Rectal smooth muscle tissue (tissue), 1 donor: Measurements from ENCODE around the gene RXRA.

Experiments used
- H3K27ac ChIP-seq: one replicate; pipeline ENCODE4 v1.7.0; 2013; ENCODE audit warnings: low read depth, low read length, inconsistent platforms
- H3K27me3 ChIP-seq: one replicate; pipeline ENCODE4 v1.7.0; 2013; ENCODE audit warnings: low read length; ENCODE audit not compliant: control insufficient read depth, insufficient read depth
- H3K36me3 ChIP-seq: one replicate; pipeline ENCODE4 v1.7.0; 2013; ENCODE audit warnings: low read length; ENCODE audit not compliant: control insufficient read depth, insufficient read depth
- H3K4me1 ChIP-seq: one replicate; pipeline ENCODE4 v1.7.0; 2013; ENCODE audit warnings: low read length; ENCODE audit not compliant: control insufficient read depth, insufficient read depth
- H3K4me3 ChIP-seq: one replicate; pipeline ENCODE4 v1.7.0; 2013; ENCODE audit warnings: low read length
- H3K9ac ChIP-seq: one replicate; pipeline ENCODE4 v1.7.0; 2013; ENCODE audit warnings: low read length

RXRA gene

DNA sequence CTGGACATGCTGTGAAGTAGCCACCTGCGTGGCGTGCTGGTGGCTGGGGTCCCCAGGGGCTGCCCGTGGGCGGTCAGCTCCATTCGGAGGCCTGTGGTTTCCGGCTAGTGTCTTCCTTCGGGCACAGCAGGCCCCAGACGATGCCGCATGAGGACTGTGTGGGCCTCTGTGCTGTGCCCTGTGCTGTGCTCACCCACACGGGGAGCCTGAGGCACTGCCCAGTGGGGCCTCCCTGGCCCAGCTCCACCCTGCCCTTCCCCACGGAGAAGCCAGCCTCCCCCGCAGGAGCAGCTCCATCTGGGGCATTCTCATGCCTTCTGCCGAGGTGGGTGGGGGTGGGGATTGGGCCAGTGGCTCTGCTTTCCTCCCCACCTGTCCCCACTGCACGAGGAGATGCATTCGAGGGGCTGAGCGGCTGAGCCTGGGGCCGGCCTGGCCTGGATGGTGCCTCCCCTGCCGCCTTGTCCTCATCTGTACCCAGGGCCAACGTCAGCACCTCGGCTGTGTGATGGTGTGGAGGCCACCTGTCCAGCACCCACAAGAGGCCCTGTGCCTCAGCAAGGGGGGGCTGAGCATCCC lies 24.2 kb downstream of the RXRA start:
- H3K27ac ChIP-seq = no peak overlapping the region

DNA sequence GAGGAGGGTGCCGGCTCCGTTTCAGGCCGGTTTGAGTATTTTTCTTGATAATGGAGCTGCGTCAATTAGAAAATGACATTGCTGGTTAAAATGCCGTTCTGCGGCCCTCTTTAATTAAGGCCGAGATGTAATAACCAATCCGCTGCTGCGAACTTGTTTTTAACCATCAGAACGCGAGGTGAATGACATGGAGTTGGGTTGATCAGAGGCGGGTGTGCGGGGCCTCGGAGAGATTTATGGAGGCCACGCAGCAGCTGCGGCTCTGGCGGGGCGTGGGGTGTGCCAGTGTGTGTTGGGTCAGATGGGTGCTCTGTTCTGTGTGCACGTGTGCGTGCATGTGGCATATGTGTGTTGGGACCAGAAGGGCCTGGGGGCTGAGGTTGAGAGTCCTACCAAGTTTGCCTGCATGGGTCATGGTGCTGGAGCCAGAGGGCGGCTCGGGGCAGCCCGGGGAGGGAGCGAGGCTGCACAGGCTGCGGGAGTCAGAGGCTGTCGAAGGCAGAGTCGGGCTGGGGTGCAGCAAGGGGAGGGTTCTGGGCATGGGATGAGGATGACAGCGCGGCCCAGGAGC lies 25.4 kb downstream of the RXRA start:
- Histone ChIP-seq H3K4me1 (peaks cover 2% of the 10 kb centered on the region), H3K27ac (no peak overlapping the region), H3K9ac (no peak overlapping the region)

More for the DNA sequence above, 24.2 kb downstream of the RXRA start:
- peaks cover 2% of the 10 kb centered on the region for H3K4me1 ChIP-seq
- no peaks in the 10 kb centered on the region for H3K36me3 ChIP-seq
- no peak overlapping the region for H3K9ac ChIP-seq
- no peak overlapping the region for H3K4me3 ChIP-seq
- H3K27me3 ChIP-seq = no peaks in the 10 kb centered on the region

DNA sequence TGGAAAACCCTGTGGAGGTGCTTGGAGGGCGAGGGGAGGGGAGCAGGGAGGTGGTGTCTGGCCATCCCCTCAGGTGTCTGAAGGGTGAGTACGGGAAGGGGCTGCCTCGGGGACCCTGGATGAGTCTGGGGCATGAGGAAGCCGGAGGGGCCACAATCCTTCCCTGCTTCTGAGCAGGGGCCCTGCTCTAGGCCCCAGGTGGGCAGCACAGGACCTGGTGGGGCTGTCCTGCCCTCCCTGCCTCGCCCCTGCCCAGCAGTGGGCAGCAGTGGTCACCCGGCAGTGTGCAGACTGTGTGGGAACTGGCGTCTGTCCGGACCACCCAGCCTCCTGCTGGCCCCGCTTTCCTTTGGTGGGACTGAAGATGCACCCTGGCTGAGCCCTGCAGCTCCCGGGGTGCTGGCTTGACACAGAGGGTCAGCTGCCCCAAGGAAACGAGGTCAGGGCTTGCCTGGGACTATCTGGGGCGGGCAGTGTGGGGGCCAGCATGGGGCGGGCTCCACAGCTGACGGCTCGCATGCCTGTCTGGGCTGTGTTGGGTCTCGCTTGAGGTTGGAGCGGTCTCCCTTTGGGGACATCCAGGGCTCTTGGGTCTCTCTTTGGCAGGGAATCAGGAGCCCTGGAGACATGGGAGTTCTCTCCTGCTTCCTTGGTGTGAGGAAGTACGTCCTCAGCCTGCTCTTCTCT lies 26.1 kb downstream of the RXRA start:
- Histone ChIP-seq H3K4me1 (peaks cover 2% of the 10 kb centered on the region), H3K36me3 (no peaks in the 10 kb centered on the region), H3K27me3 (no peaks in the 10 kb centered on the region), H3K27ac (no peak overlapping the region), H3K9ac (no peak overlapping the region), H3K4me3 (no peak overlapping the region)

More for the DNA sequence above, 25.4 kb downstream of the RXRA start:
- no peaks in the 10 kb centered on the region for H3K36me3 ChIP-seq
- H3K27me3 ChIP-seq = no peaks in the 10 kb centered on the region
- no peak overlapping the region for H3K4me3 ChIP-seq

DNA sequence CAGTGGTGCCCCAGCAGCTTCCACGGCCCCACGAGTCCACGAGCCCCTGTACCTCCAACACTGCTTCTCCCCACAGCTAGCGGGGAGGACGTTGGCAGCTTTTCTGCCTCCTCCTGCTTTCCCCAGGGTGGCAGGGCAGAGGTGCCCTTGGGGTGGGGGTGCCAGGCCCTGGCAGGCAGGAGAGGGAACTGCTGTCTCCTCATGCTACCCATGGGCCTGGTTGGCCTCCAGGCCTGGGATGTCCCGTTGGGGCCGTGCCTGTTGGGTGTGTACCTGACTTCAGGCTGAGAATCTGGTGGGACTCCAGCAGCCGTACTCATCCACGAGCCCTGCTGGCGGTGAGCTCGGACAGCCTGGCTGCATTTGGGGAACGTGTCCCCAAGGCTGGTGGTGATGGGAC lies 27.3 kb downstream of the RXRA start:
- no peaks in the 10 kb centered on the region for H3K36me3 ChIP-seq
- no peak overlapping the region for H3K27ac ChIP-seq
- H3K27me3 ChIP-seq = no peaks in the 10 kb centered on the region
- H3K9ac ChIP-seq = no peak overlapping the region
- peaks cover 3% of the 10 kb centered on the region for H3K4me1 ChIP-seq
- no peak overlapping the region for H3K4me3 ChIP-seq

DNA sequence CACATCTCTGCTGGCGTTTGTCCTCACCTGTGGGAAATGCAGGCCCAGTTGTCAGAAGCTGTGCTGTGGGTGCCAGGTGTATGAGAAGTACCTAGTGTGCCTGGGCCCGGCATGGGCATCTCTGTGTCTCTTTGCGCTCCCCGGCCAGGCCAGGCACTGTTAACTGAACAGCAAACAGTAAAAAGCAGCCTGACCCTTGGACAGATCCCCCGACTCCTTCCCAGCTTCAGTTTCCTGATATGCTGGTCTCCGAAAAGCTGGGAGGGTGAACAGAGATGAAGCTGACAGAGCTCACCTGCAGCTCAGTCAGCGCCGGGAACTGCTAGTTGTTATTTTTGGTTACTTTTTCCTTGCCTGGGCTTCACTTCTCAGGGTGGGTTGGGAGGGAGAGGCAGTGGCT lies 28.9 kb downstream of the RXRA start:
- peaks cover 6% of the 10 kb centered on the region for H3K4me1 ChIP-seq
- H3K27me3 ChIP-seq = no peaks in the 10 kb centered on the region
- no peak overlapping the region for H3K27ac ChIP-seq
- H3K9ac ChIP-seq = no peak overlapping the region
- H3K36me3 ChIP-seq = no peaks in the 10 kb centered on the region
- no peak overlapping the region for H3K4me3 ChIP-seq

DNA sequence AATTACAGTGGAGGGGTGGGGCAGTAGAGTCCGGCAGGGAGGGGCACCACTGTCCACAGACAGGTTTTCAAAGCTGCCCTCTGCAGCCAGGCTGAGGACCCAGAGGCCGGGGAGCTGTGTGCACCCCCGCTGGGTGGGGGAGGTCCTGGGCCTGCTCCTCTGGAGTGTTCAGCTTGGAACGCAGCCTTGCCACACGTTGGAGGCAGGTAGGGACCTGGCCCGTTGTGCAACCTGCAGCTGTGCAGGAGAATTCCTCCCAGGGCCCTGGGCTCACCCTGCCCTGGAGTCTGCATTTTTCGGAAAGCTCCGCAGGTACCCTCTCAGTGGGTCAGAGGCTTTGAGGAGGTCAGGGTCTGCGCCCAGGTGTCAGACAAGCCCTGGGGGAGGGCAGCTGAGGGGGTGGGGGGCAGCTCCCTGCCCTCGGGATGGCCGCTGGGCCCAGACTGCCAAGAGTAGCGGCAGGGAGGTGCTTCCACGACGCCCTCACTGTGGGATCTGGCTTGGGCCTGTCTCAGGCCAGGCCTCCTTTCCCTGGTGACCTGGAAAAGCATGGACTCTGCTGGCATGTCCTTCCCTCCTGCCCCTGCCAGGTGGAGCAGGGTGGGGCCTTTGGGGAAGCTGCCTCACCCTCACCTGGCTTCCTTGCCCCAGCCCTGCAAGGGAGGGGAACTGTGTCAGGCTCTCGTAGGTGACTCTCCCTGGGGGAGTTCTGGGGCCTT lies 29.5 kb downstream of the RXRA start:
- H3K27me3 ChIP-seq = no peaks in the 10 kb centered on the region
- no peak overlapping the region for H3K4me3 ChIP-seq
- no peak overlapping the region for H3K27ac ChIP-seq
- H3K36me3 ChIP-seq = no peaks in the 10 kb centered on the region
- H3K4me1 ChIP-seq = peaks cover 6% of the 10 kb centered on the region
- H3K9ac ChIP-seq = no peak overlapping the region

DNA sequence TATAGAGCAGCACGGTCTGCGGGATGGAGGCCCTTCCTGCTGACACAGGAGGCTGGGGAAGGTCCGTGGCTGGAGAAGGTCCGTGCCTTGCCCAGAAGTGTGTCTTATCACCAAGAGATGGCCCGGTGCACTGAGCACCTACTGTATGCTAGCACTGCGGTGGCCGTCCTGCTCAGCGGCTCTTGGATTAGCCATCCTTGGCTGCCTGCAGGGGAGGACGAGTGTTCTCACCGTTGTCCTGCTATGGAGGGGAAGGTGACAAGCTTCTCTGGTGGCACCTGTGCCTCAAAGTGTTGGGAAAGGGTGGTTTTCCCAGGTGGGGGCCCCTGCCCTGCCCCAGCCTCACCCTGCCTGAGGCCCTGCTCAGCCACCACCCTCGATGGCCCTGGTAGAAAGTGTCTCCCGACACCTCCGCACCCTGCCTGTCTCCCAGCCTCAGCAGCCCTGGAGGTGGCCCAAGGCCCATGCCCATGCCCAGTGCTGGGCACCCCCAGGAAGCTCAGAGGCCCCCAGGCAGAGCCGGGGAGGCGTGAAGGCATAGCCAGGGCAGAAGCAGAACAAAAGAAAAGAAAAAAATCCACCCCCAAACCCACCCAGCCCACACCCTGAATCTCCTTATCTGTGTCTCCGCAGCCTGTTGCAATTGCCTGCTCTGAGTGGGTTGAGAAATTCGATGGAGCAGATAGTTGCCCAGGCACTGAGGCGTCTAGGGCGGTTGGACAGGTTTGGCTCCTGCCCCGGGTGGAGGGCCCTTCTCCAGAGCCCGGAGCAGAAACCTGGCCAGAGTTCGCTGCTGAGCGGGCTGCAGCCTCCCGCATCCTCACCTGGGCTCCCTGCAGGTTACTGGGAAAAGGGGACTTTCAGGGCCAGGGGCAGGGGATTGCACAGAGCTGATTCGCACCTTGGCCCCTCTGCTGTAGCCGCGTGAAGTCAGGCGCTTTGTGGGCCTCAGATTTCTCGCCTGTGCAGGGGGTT lies 30.5 kb downstream of the RXRA start:
- Histone ChIP-seq H3K9ac (no peak overlapping the region), H3K36me3 (no peaks in the 10 kb centered on the region), H3K27ac (no peak overlapping the region), H3K4me3 (no peak overlapping the region), H3K27me3 (no peaks in the 10 kb centered on the region), H3K4me1 (peaks cover 6% of the 10 kb centered on the region)

DNA sequence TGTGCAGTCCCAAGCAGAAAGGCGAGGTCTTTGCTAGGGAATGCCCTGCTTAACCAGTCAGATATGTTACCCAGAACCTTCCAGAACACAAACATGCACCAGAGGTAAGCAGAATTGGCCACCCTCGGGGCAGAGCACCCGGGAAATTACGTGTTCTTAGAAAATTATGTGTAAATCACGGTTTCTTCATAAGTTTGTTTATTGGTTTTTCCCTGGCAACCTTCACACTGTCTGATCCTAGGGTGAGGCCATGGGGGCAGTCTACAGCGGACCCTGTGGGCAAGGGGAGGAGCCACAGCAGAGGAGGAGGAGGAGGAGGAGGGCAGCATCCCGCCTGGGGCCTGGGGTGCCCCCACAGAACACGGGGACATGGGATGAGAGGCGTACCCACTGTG lies 31.4 kb downstream of the RXRA start:
- Histone ChIP-seq H3K27ac (no peak overlapping the region), H3K4me1 (peaks cover 6% of the 10 kb centered on the region), H3K9ac (no peak overlapping the region), H3K36me3 (no peaks in the 10 kb centered on the region), H3K27me3 (no peaks in the 10 kb centered on the region), H3K4me3 (no peak overlapping the region)

DNA sequence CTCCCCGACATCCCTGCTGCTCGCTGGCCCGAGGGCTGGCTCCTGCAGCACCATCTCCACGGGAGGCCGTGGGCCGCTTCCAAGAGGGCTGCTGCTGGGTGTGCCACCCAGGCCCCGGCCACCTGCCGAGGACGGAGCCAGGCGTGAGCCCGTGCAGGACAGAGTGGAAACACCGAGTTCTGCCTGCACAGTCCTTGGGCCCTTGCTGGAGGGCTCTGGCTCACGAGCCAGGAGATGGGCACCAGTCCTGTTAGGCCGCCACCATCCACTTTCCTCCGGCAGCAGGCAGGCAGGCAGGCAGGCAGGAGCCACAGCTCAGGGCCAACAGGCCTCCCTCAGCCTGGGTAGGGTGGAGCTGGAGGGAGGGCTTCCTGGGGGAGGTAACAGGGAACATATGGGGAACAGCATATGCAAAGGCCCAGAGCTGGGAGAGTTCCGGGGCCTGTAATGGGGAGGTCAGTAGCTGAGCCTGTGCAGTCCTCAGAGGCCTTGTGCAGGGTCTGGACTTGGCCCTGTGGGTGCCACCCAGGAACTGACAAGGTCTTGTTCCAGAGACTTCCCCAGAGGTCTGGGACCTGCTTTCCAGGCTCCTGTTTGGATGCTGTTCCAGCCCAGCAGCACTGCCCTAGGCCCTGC lies 31.9 kb downstream of the RXRA start:
- no peak overlapping the region for H3K27ac ChIP-seq
- no peak overlapping the region for H3K4me3 ChIP-seq
- peaks cover 6% of the 10 kb centered on the region for H3K4me1 ChIP-seq
- H3K27me3 ChIP-seq = no peaks in the 10 kb centered on the region
- H3K36me3 ChIP-seq = no peaks in the 10 kb centered on the region
- H3K9ac ChIP-seq = no peak overlapping the region

DNA sequence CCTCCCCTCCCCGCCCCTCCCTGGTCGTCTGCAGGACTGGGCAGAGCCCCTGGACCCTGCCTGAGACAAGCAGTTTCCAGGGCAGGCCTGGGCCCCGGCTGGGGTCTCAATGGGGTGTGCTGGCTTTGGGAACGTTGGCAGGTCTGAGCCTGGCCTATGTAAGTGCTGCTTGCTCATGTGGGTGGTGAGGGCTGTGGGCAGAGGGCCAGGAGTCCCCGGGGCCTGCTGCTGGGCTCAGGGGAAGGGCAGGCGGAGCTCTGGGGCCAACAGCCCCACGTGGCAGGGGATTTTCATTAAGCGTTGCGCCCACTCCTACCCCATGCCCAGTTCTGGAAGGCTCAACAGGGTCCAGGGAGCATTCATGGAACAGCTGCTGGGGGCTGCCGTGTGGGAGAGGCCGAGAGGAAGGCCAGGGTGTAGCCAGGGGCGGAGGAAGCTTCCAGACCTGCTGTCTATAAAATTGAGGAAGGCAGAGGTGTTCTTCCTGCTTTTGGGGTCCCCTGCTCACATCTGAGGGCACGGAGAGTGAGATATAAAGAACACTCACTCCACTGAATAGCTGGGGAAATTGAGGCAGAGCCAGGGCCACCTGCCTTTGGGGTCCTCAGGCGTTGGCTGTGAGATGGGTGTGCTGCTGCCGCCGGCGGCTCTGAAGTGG lies 32.5 kb downstream of the RXRA start:
- Histone ChIP-seq H3K36me3 (no peaks in the 10 kb centered on the region), H3K27ac (no peak overlapping the region), H3K4me3 (no peak overlapping the region), H3K27me3 (no peaks in the 10 kb centered on the region), H3K4me1 (peaks cover 6% of the 10 kb centered on the region), H3K9ac (no peak overlapping the region)

DNA sequence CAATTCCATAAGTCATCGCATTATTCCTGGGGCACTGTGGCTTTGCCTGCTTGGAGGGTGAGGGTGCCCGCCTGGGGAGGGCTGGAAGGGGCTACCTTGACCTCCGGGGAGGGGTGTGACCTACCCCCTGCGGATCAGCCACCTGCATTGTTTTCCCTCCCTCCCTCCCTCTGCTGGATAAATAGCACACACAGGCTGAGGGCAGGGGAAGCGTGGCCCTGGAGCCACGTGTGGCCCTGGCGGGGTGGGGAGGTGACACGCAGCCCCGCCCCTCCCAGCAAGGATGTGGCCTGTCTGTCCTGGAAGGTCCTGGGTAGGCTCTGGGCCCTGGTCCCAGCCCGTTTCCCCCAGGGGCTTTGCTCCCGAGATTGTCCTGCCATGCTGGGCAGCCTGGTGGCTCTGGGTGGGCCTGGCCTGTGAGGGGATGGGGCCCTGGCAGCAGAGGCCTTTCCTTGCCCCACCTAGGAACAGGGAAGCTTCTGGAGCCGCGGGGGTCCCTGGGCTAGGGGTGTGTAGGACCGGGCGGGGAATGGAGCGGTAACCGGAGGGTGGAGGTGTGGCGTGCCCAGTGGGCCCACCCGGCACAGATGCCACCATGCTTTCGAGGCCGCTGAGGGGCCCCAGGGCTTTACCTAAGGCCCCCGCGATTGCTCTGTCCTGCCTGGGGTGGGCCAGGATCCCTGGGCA lies 33.4 kb downstream of the RXRA start:
- H3K4me3 ChIP-seq = no peak overlapping the region
- H3K9ac ChIP-seq = no peak overlapping the region
- no peaks in the 10 kb centered on the region for H3K27me3 ChIP-seq
- no peak overlapping the region for H3K27ac ChIP-seq
- no peaks in the 10 kb centered on the region for H3K36me3 ChIP-seq
- peaks cover 6% of the 10 kb centered on the region for H3K4me1 ChIP-seq
